ENCODE results near the gene PDCL2. TPM values are rescaled to one million over a fixed set of nuclear protein-coding genes. Genes with fewer than 3 reads are reported as not detected.
"Not testable (repeated sequence)": the region's sequence is repeated elsewhere in the genome, so short reads cannot be mapped to it uniquely, and the experiment has no call there.

Gene PDCL2
- total RNA-seq, 1 experiment from 2014 or later, result not detected

DNA sequence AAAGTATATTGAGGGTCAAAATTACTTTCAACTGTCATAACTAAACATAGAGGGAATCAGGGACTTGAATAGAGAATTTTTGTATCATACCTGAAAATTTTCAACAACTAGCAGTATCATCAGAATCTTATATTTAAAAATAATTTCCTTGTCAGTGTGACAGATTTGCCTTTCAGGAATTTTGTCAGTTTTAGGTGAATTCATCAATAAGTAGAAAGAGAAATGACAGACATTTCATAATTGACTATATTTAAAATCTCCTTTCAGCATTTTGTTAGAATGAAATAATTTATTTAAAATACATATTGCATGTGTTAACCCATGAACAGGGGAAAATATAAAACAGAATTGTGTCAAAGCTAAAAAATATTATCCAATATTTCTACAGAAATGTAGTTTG is 8.6 kb upstream of the PDCL2 start:
- TF ChIP-seq EZH2 (IDR thresholded peaks at IDR 0.05; ENCODE audit: borderline replicate concordance, low read depth, low read length, poor library complexity, severe bottlenecking), result no peak
- TF ChIP-seq, protein P1, sequence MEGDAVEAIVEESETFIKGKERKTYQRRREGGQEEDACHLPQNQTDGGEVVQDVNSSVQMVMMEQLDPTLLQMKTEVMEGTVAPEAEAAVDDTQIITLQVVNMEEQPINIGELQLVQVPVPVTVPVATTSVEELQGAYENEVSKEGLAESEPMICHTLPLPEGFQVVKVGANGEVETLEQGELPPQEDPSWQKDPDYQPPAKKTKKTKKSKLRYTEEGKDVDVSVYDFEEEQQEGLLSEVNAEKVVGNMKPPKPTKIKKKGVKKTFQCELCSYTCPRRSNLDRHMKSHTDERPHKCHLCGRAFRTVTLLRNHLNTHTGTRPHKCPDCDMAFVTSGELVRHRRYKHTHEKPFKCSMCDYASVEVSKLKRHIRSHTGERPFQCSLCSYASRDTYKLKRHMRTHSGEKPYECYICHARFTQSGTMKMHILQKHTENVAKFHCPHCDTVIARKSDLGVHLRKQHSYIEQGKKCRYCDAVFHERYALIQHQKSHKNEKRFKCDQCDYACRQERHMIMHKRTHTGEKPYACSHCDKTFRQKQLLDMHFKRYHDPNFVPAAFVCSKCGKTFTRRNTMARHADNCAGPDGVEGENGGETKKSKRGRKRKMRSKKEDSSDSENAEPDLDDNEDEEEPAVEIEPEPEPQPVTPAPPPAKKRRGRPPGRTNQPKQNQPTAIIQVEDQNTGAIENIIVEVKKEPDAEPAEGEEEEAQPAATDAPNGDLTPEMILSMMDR (conservative IDR thresholded peaks at IDR 0.05; ENCODE audit: low read depth, low read length), result no peak
- CTCF ChIA-PET, result no interaction called here
- H3K4me1 ChIP-seq (ENCODE audit: insufficient read depth, low read length, poor library complexity, severe bottlenecking), result no peaks in the 10 kb centered on the region
- no peak overlapping the region for H3K27ac ChIP-seq (ENCODE audit: low read depth, low read length, poor library complexity, severe bottlenecking)
- no peak for DNase-seq (ENCODE audit: low spot score)
- H3K4me3 ChIP-seq (ENCODE audit: low read depth, low read length, poor library complexity, severe bottlenecking), result no peak overlapping the region
- intact Hi-C loops (cut with micrococcal nuclease; ENCODE audit: unreplicated experiment), result no loop called here
- H3K27me3 ChIP-seq (replicated peaks; ENCODE audit: insufficient read depth, low read depth, low read length, poor library complexity), result no peaks in the 10 kb centered on the region
- no peaks in the 10 kb centered on the region for H3K36me3 ChIP-seq (ENCODE audit: insufficient read depth, low read length, poor library complexity, severe bottlenecking)
- BruUV-seq (replicated peaks), result no TSS peak
- H3K9me3 ChIP-seq (ENCODE audit: low read depth, low read length, poor library complexity, severe bottlenecking), result no peaks in the 10 kb centered on the region
- POLR2A ChIA-PET (ENCODE audit: low non-redundant PET), result no interaction called here

DNA sequence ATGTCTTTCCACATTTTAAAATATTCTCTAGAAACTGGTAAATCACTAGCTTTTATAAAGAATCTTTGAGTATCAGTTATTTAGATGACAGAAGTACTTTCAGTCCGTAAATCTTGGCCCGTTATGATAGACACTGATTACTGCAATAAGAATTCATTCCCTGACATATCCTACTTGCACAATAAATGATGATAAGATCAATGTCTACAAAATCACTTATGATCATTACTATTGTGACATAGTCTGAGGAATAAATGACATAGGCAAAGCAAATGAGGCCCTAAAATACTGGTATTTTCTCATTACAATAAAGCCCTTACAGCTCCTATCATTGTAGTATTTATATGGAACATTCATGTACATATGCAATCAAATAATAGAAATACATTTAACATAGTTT is 6.6 kb upstream of the PDCL2 start:
- no peak for DNase-seq (ENCODE audit: low spot score)
- Histone ChIP-seq H3K4me3 (ENCODE audit: low read depth, low read length, poor library complexity, severe bottlenecking) (no peak overlapping the region), H3K27ac (ENCODE audit: low read depth, low read length, poor library complexity, severe bottlenecking) (no peak overlapping the region), H3K27me3 (replicated peaks; ENCODE audit: insufficient read depth, low read depth, low read length, poor library complexity) (no peaks in the 10 kb centered on the region), H3K4me1 (ENCODE audit: insufficient read depth, low read length, poor library complexity, severe bottlenecking) (no peaks in the 10 kb centered on the region), H3K9me3 (ENCODE audit: low read depth, low read length, poor library complexity, severe bottlenecking) (no peaks in the 10 kb centered on the region), H3K36me3 (ENCODE audit: insufficient read depth, low read length, poor library complexity, severe bottlenecking) (no peaks in the 10 kb centered on the region)
- CTCF ChIA-PET, result no interaction called here
- no peak for TF ChIP-seq EZH2 (IDR thresholded peaks at IDR 0.05; ENCODE audit: borderline replicate concordance, low read depth, low read length, poor library complexity, severe bottlenecking)
- TF ChIP-seq, protein P1 (conservative IDR thresholded peaks at IDR 0.05; ENCODE audit: low read depth, low read length), result no peak
- intact Hi-C loops (cut with micrococcal nuclease; ENCODE audit: unreplicated experiment), result no loop called here
- POLR2A ChIA-PET (ENCODE audit: low non-redundant PET), result no interaction called here
- no TSS peak for BruUV-seq (replicated peaks)

DNA sequence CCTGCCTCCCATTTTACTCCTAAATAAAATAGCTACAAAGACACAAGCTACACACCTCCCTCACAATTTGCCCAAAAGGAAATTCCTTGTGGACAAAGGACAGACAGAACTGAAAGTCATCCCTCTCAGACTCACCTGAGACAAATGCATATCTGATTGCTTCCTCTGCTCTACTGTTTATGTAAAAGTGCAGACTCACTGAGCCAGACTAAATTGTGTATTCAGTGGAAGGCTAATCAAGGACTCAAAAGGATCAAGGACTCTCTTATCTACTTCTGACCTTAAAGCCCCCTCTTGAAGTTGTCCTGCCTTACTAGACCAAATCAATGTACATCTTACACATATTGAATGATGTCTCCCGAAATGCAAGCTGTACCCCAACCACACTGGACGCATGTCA is 3.9 kb downstream of the PDCL2 start:
- intact Hi-C loops (cut with micrococcal nuclease; ENCODE audit: unreplicated experiment), result no loop called here
- Histone ChIP-seq H3K4me3 (ENCODE audit: low read depth, low read length, poor library complexity, severe bottlenecking) (no peak overlapping the region), H3K27ac (ENCODE audit: low read depth, low read length, poor library complexity, severe bottlenecking) (no peak overlapping the region), H3K4me1 (ENCODE audit: insufficient read depth, low read length, poor library complexity, severe bottlenecking) (no peaks in the 10 kb centered on the region), H3K9me3 (ENCODE audit: low read depth, low read length, poor library complexity, severe bottlenecking) (no peaks in the 10 kb centered on the region), H3K27me3 (replicated peaks; ENCODE audit: insufficient read depth, low read depth, low read length, poor library complexity) (no peaks in the 10 kb centered on the region), H3K36me3 (ENCODE audit: insufficient read depth, low read length, poor library complexity, severe bottlenecking) (no peaks in the 10 kb centered on the region)
- DNase-seq (ENCODE audit: low spot score), result no peak
- POLR2A ChIA-PET (ENCODE audit: low non-redundant PET), result no interaction called here
- CTCF ChIA-PET, result no interaction called here
- BruUV-seq (replicated peaks), result no TSS peak
- TF ChIP-seq, protein P1 (conservative IDR thresholded peaks at IDR 0.05; ENCODE audit: low read depth, low read length), result no peak
- no peak for TF ChIP-seq EZH2 (IDR thresholded peaks at IDR 0.05; ENCODE audit: borderline replicate concordance, low read depth, low read length, poor library complexity, severe bottlenecking)

DNA sequence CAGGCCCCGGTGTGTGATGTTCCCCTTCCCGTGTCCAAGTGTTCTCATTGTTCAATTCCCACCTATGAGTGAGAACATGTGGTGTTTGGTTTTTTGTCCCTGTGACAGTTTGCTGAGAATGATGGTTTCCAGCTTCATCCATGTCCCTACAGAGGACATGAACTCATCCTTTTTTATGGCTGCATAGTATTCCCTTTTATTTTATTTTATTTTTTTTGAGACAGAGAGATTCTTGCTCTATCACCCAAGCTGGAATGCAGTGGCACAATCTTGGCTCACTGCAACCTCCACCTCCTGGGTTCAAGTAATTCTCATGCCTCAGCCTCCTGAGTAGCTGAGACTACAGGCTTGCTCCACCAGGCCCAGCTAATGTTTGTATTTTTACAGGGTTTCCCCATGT is 9.3 kb downstream of the PDCL2 start:
- H3K4me1 ChIP-seq (ENCODE audit: insufficient read depth, low read length, poor library complexity, severe bottlenecking); H3K4me3 ChIP-seq (ENCODE audit: low read depth, low read length, poor library complexity, severe bottlenecking); BruUV-seq (replicated peaks); H3K36me3 ChIP-seq (ENCODE audit: insufficient read depth, low read length, poor library complexity, severe bottlenecking); H3K27ac ChIP-seq (ENCODE audit: low read depth, low read length, poor library complexity, severe bottlenecking); H3K27me3 ChIP-seq (replicated peaks; ENCODE audit: insufficient read depth, low read depth, low read length, poor library complexity); intact Hi-C loops (cut with micrococcal nuclease; ENCODE audit: unreplicated experiment); POLR2A ChIA-PET (ENCODE audit: low non-redundant PET); H3K9me3 ChIP-seq (ENCODE audit: low read depth, low read length, poor library complexity, severe bottlenecking); DNase-seq (ENCODE audit: low spot score); CTCF ChIA-PET: not testable (repeated sequence)

All from A673 (cell line).